Measurements from ENCODE around the gene POLR2M.

The POLR2M gene

GRCh38 chr15:57691082-57691481 lies 15.4 kb upstream of the POLR2M start:
- no peak overlapping the region for H2BK15ac ChIP-seq (ENCODE audit: low read length)
- DNase-seq (ENCODE audit: low spot score), result no peak
- H2AK5ac ChIP-seq (ENCODE audit: low read depth, low read length), result no peak overlapping the region
- H2BK120ac ChIP-seq (ENCODE audit: low read depth, low read length), result no peak overlapping the region
- no peaks in the 10 kb centered on the region for H3K27me3 ChIP-seq (ENCODE audit: control insufficient read depth in 3 of 3, insufficient read depth in 3 of 3, low read depth in 1 of 3, low read length in 3 of 3)
- no peak overlapping the region for H3K4ac ChIP-seq (ENCODE audit: low read length)
- no peak overlapping the region for H4K91ac ChIP-seq (ENCODE audit: low read depth, low read length, poor library complexity)
- no CpG with 5 or more reads among the region's 1 CpG for WGBS, 2 donors (ENCODE audit: extremely low coverage in 2 of 2, insufficient read length in 2 of 2, insufficient replicate concordance in 1 of 2)
- H3K18ac ChIP-seq (ENCODE audit: low read length), result no peak overlapping the region
- H2BK12ac ChIP-seq (ENCODE audit: low read length), result no peak overlapping the region
- no peak overlapping the region for H3K4me3 ChIP-seq (ENCODE audit: low read length in 2 of 2)
- H3K4me1 ChIP-seq (ENCODE audit: control insufficient read depth in 2 of 2, insufficient read depth in 1 of 2, low read depth in 1 of 2, low read length in 2 of 2), result no peaks in the 10 kb centered on the region
- no peak overlapping the region for H4K8ac ChIP-seq (ENCODE audit: low read depth, low read length)
- no peak overlapping the region for H3K9ac ChIP-seq (ENCODE audit: low read depth, low read length, poor library complexity)
- H3K79me1 ChIP-seq (ENCODE audit: low read depth, low read length), result no peaks in the 10 kb centered on the region
- H3K36me3 ChIP-seq (replicated peaks in 1 of 2; ENCODE audit: control insufficient read depth in 2 of 2, insufficient read depth in 2 of 2, low read length in 2 of 2), result no peaks in the 10 kb centered on the region
- H3K14ac ChIP-seq (ENCODE audit: low read length), result no peak overlapping the region
- no peak overlapping the region for H3K27ac ChIP-seq (replicated peaks; ENCODE audit: low read length)
- no peak overlapping the region for H2AFZ ChIP-seq (ENCODE audit: low read length)
- H3K23ac ChIP-seq (ENCODE audit: low read depth, low read length, poor library complexity), result no peak overlapping the region
- H3K4me2 ChIP-seq (ENCODE audit: insufficient read depth, low read length, poor library complexity, severe bottlenecking), result no peak overlapping the region
- no peaks in the 10 kb centered on the region for H3K9me3 ChIP-seq (replicated peaks in 1 of 2; ENCODE audit: control insufficient read depth in 2 of 2, insufficient read depth in 1 of 2, low read depth in 1 of 2, low read length in 2 of 2)
- no peak overlapping the region for H2BK5ac ChIP-seq (ENCODE audit: low read length)

- Histone ChIP-seq H4K8ac (ENCODE audit: low read depth, low read length) (no peak overlapping the region), H3K4ac (ENCODE audit: low read length) (no peak overlapping the region), H2AFZ (ENCODE audit: low read length) (no peak overlapping the region), H3K4me3 (ENCODE audit: low read length in 2 of 2) (no peak overlapping the region), H3K14ac (ENCODE audit: low read length) (no peak overlapping the region), H3K36me3 (replicated peaks in 1 of 2; ENCODE audit: control insufficient read depth in 2 of 2, insufficient read depth in 2 of 2, low read length in 2 of 2) (no peaks in the 10 kb centered on the region), H3K18ac (ENCODE audit: low read length) (no peak overlapping the region), H3K4me1 (ENCODE audit: control insufficient read depth in 2 of 2, insufficient read depth in 1 of 2, low read depth in 1 of 2, low read length in 2 of 2) (peaks cover 0 to 1% of the 10 kb centered on the region in 2 donors), H2BK120ac (ENCODE audit: low read depth, low read length) (no peak overlapping the region), H2BK15ac (ENCODE audit: low read length) (no peak overlapping the region), H2BK5ac (ENCODE audit: low read length) (no peak overlapping the region), H3K27me3 (ENCODE audit: control insufficient read depth in 3 of 3, insufficient read depth in 3 of 3, low read depth in 1 of 3, low read length in 3 of 3) (peaks cover 0 to 2% (median 0%) of the 10 kb centered on the region in 3 experiments), H3K23ac (ENCODE audit: low read depth, low read length, poor library complexity) (no peak overlapping the region), H3K9ac (ENCODE audit: low read depth, low read length, poor library complexity) (no peak overlapping the region), H3K9me3 (replicated peaks in 1 of 2; ENCODE audit: control insufficient read depth in 2 of 2, insufficient read depth in 1 of 2, low read depth in 1 of 2, low read length in 2 of 2) (no peaks in the 10 kb centered on the region), H4K91ac (ENCODE audit: low read depth, low read length, poor library complexity) (no peak overlapping the region), H3K4me2 (ENCODE audit: insufficient read depth, low read length, poor library complexity, severe bottlenecking) (no peak overlapping the region), H3K79me1 (ENCODE audit: low read depth, low read length) (no peaks in the 10 kb centered on the region), H2AK5ac (ENCODE audit: low read depth, low read length) (no peak overlapping the region), H2BK12ac (ENCODE audit: low read length) (no peak overlapping the region), H3K27ac (replicated peaks; ENCODE audit: low read length) (no peak overlapping the region)
- WGBS, 2 donors (ENCODE audit: extremely low coverage in 2 of 2, insufficient read length in 2 of 2, insufficient replicate concordance in 1 of 2), result no CpG with 5 or more reads among the region's 1 CpG
- no peak for DNase-seq (ENCODE audit: low spot score)
Observed at GRCh38 chr15:57692709-57693108, 13.8 kb upstream of the POLR2M start.

GRCh38 chr15:57694279-57694678 lies 12.2 kb upstream of the POLR2M start:
- no peak overlapping the region for H2BK5ac ChIP-seq (ENCODE audit: low read length)
- no peak overlapping the region for H3K9ac ChIP-seq (ENCODE audit: low read depth, low read length, poor library complexity)
- H4K91ac ChIP-seq (ENCODE audit: low read depth, low read length, poor library complexity), result no peak overlapping the region
- no peak for DNase-seq (ENCODE audit: low spot score)
- H3K23ac ChIP-seq (ENCODE audit: low read depth, low read length, poor library complexity), result no peak overlapping the region
- H3K4me1 ChIP-seq (ENCODE audit: control insufficient read depth in 2 of 2, insufficient read depth in 1 of 2, low read depth in 1 of 2, low read length in 2 of 2), result peaks cover 0 to 1% of the 10 kb centered on the region in 2 donors
- H2BK120ac ChIP-seq (ENCODE audit: low read depth, low read length), result no peak overlapping the region
- no peak overlapping the region for H2BK15ac ChIP-seq (ENCODE audit: low read length)
- no peak overlapping the region for H3K4me3 ChIP-seq (ENCODE audit: low read length in 2 of 2)
- no peak overlapping the region for H2BK12ac ChIP-seq (ENCODE audit: low read length)
- H4K8ac ChIP-seq (ENCODE audit: low read depth, low read length), result no peak overlapping the region
- no peaks in the 10 kb centered on the region for H3K9me3 ChIP-seq (replicated peaks in 1 of 2; ENCODE audit: control insufficient read depth in 2 of 2, insufficient read depth in 1 of 2, low read depth in 1 of 2, low read length in 2 of 2)
- H2AFZ ChIP-seq (ENCODE audit: low read length), result no peak overlapping the region
- no peaks in the 10 kb centered on the region for H3K36me3 ChIP-seq (replicated peaks in 1 of 2; ENCODE audit: control insufficient read depth in 2 of 2, insufficient read depth in 2 of 2, low read length in 2 of 2)
- H2AK5ac ChIP-seq (ENCODE audit: low read depth, low read length), result no peak overlapping the region
- no peak overlapping the region for H3K4ac ChIP-seq (ENCODE audit: low read length)
- H3K4me2 ChIP-seq (ENCODE audit: insufficient read depth, low read length, poor library complexity, severe bottlenecking), result no peak overlapping the region
- H3K18ac ChIP-seq (ENCODE audit: low read length), result no peak overlapping the region
- no peak overlapping the region for H3K27ac ChIP-seq (replicated peaks; ENCODE audit: low read length)
- no CpG with 5 or more reads among the region's 1 CpG for WGBS, 2 donors (ENCODE audit: extremely low coverage in 2 of 2, insufficient read length in 2 of 2, insufficient replicate concordance in 1 of 2)
- H3K14ac ChIP-seq (ENCODE audit: low read length), result no peak overlapping the region
- H3K79me1 ChIP-seq (ENCODE audit: low read depth, low read length), result no peaks in the 10 kb centered on the region
- H3K27me3 ChIP-seq (ENCODE audit: control insufficient read depth in 3 of 3, insufficient read depth in 3 of 3, low read depth in 1 of 3, low read length in 3 of 3), result peaks cover 0 to 7% (median 0%) of the 10 kb centered on the region in 3 experiments

- H3K27me3 ChIP-seq (ENCODE audit: control insufficient read depth in 3 of 3, insufficient read depth in 3 of 3, low read depth in 1 of 3, low read length in 3 of 3), result peaks cover 0 to 16% (median 0%) of the 10 kb centered on the region in 3 experiments
- H3K4me2 ChIP-seq (ENCODE audit: insufficient read depth, low read length, poor library complexity, severe bottlenecking), result no peak overlapping the region
- peak overlapping the region; percentile 87 for H2AFZ ChIP-seq (ENCODE audit: low read length)
- H3K9me3 ChIP-seq (replicated peaks in 1 of 2; ENCODE audit: control insufficient read depth in 2 of 2, insufficient read depth in 1 of 2, low read depth in 1 of 2, low read length in 2 of 2), result no peaks in the 10 kb centered on the region
- no peak overlapping the region for H3K23ac ChIP-seq (ENCODE audit: low read depth, low read length, poor library complexity)
- no peak overlapping the region for H4K8ac ChIP-seq (ENCODE audit: low read depth, low read length)
- no peak overlapping the region for H2BK5ac ChIP-seq (ENCODE audit: low read length)
- no peak overlapping the region for H2AK5ac ChIP-seq (ENCODE audit: low read depth, low read length)
- DNase-seq (ENCODE audit: low spot score), result no peak
- WGBS, 2 donors (ENCODE audit: extremely low coverage in 2 of 2, insufficient read length in 2 of 2, insufficient replicate concordance in 1 of 2), result no CpG with 5 or more reads among the region's 5 CpGs
- no peak overlapping the region for H3K4ac ChIP-seq (ENCODE audit: low read length)
- H3K18ac ChIP-seq (ENCODE audit: low read length), result no peak overlapping the region
- H4K91ac ChIP-seq (ENCODE audit: low read depth, low read length, poor library complexity), result no peak overlapping the region
- H3K14ac ChIP-seq (ENCODE audit: low read length), result no peak overlapping the region
- H2BK15ac ChIP-seq (ENCODE audit: low read length), result no peak overlapping the region
- H3K9ac ChIP-seq (ENCODE audit: low read depth, low read length, poor library complexity), result no peak overlapping the region
- H3K36me3 ChIP-seq (replicated peaks in 1 of 2; ENCODE audit: control insufficient read depth in 2 of 2, insufficient read depth in 2 of 2, low read length in 2 of 2), result no peaks in the 10 kb centered on the region
- H2BK120ac ChIP-seq (ENCODE audit: low read depth, low read length), result no peak overlapping the region
- H3K4me3 ChIP-seq (ENCODE audit: low read length in 2 of 2), result no peak overlapping the region
- no peak overlapping the region for H3K27ac ChIP-seq (replicated peaks; ENCODE audit: low read length)
- no peak overlapping the region for H2BK12ac ChIP-seq (ENCODE audit: low read length)
- no peaks in the 10 kb centered on the region for H3K79me1 ChIP-seq (ENCODE audit: low read depth, low read length)
- peaks cover 0 to 1% of the 10 kb centered on the region in 2 donors for H3K4me1 ChIP-seq (ENCODE audit: control insufficient read depth in 2 of 2, insufficient read depth in 1 of 2, low read depth in 1 of 2, low read length in 2 of 2)
Observed at GRCh38 chr15:57696146-57696545, 10.4 kb upstream of the POLR2M start.
